Astrocyte (in vitro differentiated cells and primary cell): ENCODE results near the gene PMS2. TPM values are rescaled to one million over a fixed set of nuclear protein-coding genes. Genes with fewer than 3 reads are reported as not detected.
"Not testable (repeated sequence)": the region's sequence is repeated elsewhere in the genome, so short reads cannot be mapped to it uniquely, and the experiment has no call there.

Source experiments
- DNase-seq: peaks from one replicate; pipeline ENCODE4 v3.0.0-alpha.2; 2010; ENCODE audit warnings: low read depth
- FAIRE-seq: peaks from 2 replicates; lab custom pipeline; 2011; peaks lifted over from hg19 to GRCh38; lab: Jason Lieb, UNC
- H2AFZ ChIP-seq: 2 replicates; pipeline ENCODE4 v1.6.0; 2012; ENCODE audit warnings: low read depth, low read length, inconsistent platforms
- H3K27ac ChIP-seq: 2 replicates; pipeline ENCODE4 v1.5.1; 2011; ENCODE audit warnings: low read depth, low read length, inconsistent platforms
- H3K27me3 ChIP-seq: 2 replicates; pipeline ENCODE4 v1.6.0; 2011; ENCODE audit warnings: low read length, inconsistent platforms; ENCODE audit not compliant: insufficient read depth
- H3K36me3 ChIP-seq: 2 replicates; pipeline ENCODE4 v1.5.1; 2011; ENCODE audit warnings: low read length, inconsistent platforms; ENCODE audit not compliant: insufficient read depth
- H3K4me1 ChIP-seq: 2 replicates; pipeline ENCODE4 v1.5.1; 2011; ENCODE audit warnings: low read length, inconsistent platforms; ENCODE audit not compliant: insufficient read depth
- H3K4me2 ChIP-seq: 2 replicates; pipeline ENCODE4 v1.6.0; 2012; ENCODE audit warnings: low read length, inconsistent platforms
- H3K4me3 ChIP-seq: 2 replicates; pipeline ENCODE4 v1.5.1; 2011; ENCODE audit warnings: low read depth, mild to moderate bottlenecking, low read length, inconsistent platforms; ENCODE audit not compliant: insufficient read depth
- H3K79me2 ChIP-seq: 2 replicates; pipeline ENCODE4 v1.6.0; 2012; ENCODE audit warnings: mild to moderate bottlenecking, low read length, inconsistent platforms; ENCODE audit not compliant: insufficient read depth
- H3K9ac ChIP-seq: 2 replicates; pipeline ENCODE4 v1.6.0; 2012; ENCODE audit warnings: mild to moderate bottlenecking, low read length, inconsistent platforms
- H3K9me3 ChIP-seq: 2 replicates; pipeline ENCODE4 v1.5.1; 2012; ENCODE audit warnings: low read depth, mild to moderate bottlenecking, low read length, inconsistent platforms; ENCODE audit not compliant: insufficient read depth
- H4K20me1 ChIP-seq: 2 replicates; pipeline ENCODE4 v1.6.0; 2012; ENCODE audit warnings: low read length, inconsistent platforms; ENCODE audit not compliant: insufficient read depth
- H3K27ac Mint-ChIP-seq: one replicate; pipeline ENCODE4 v1.8.0; 2021; ENCODE audit warnings: mild to moderate bottlenecking, mixed read lengths; ENCODE audit not compliant: unreplicated experiment
- H3K27me3 Mint-ChIP-seq: one replicate; pipeline ENCODE4 v1.8.0; 2021; ENCODE audit warnings: low read depth, mixed read lengths; ENCODE audit not compliant: unreplicated experiment
- H3K36me3 Mint-ChIP-seq: one replicate; pipeline ENCODE4 v1.8.0; 2021; ENCODE audit warnings: low read depth, mixed read lengths; ENCODE audit not compliant: unreplicated experiment
- H3K4me1 Mint-ChIP-seq: one replicate; pipeline ENCODE4 v1.8.0; 2021; ENCODE audit warnings: low read depth, mixed read lengths; ENCODE audit not compliant: unreplicated experiment
- H3K4me3 Mint-ChIP-seq: one replicate; pipeline ENCODE4 v1.8.0; 2021; ENCODE audit warnings: mild to moderate bottlenecking, moderate library complexity, mixed read lengths; ENCODE audit not compliant: unreplicated experiment
- H3K9me3 Mint-ChIP-seq: one replicate; pipeline ENCODE4 v1.8.0; 2021; ENCODE audit warnings: mild to moderate bottlenecking, mixed read lengths; ENCODE audit not compliant: unreplicated experiment
- total RNA-seq: library from RNA; stranded (reverse); gene quantifications from 2 replicates; pipeline ENCODE4 v1.2.1, GENCODE V29; 2021

The PMS2 gene
- total RNA-seq, 1 donor from 2014 or later, result 15.3 TPM

GRCh38 chr7:5931250-5931649 lies 77.6 kb downstream of the PMS2 start:
- not testable (repeated sequence) for H3K4me3 ChIP-seq, H4K20me1 ChIP-seq, H3K4me2 ChIP-seq, DNase-seq, H3K27me3 Mint-ChIP-seq, H3K36me3 ChIP-seq, H3K79me2 ChIP-seq, H3K9me3 Mint-ChIP-seq, H3K27ac Mint-ChIP-seq, H3K36me3 Mint-ChIP-seq, H3K27ac ChIP-seq, H2AFZ ChIP-seq, H3K27me3 ChIP-seq, H3K4me1 ChIP-seq, H3K9me3 ChIP-seq, FAIRE-seq, H3K9ac ChIP-seq, H3K4me3 Mint-ChIP-seq, H3K4me1 Mint-ChIP-seq

- H3K27me3 Mint-ChIP-seq, H3K4me1 Mint-ChIP-seq, H3K4me3 ChIP-seq, H3K4me3 Mint-ChIP-seq, H3K9me3 Mint-ChIP-seq, H3K27me3 ChIP-seq, H3K79me2 ChIP-seq, H3K36me3 ChIP-seq, H3K9ac ChIP-seq, H2AFZ ChIP-seq, H3K27ac Mint-ChIP-seq, H3K9me3 ChIP-seq, H3K4me1 ChIP-seq, H4K20me1 ChIP-seq, H3K36me3 Mint-ChIP-seq, DNase-seq, H3K27ac ChIP-seq, H3K4me2 ChIP-seq, FAIRE-seq: not testable (repeated sequence)
Measured at GRCh38 chr7:5930290-5930689, 78.6 kb downstream of the PMS2 start.

GRCh38 chr7:5926263-5926870 lies 82.5 kb downstream of the PMS2 start:
- H3K4me1 Mint-ChIP-seq, H3K27ac Mint-ChIP-seq, DNase-seq, H3K27me3 Mint-ChIP-seq, H3K9me3 Mint-ChIP-seq, H3K79me2 ChIP-seq, H4K20me1 ChIP-seq, H3K4me1 ChIP-seq, H3K27me3 ChIP-seq, H3K36me3 Mint-ChIP-seq, H3K36me3 ChIP-seq, H3K4me2 ChIP-seq, FAIRE-seq, H3K9me3 ChIP-seq, H2AFZ ChIP-seq, H3K4me3 ChIP-seq, H3K4me3 Mint-ChIP-seq, H3K27ac ChIP-seq, H3K9ac ChIP-seq: not testable (repeated sequence)

GRCh38 chr7:5924630-5925029 lies 84.2 kb downstream of the PMS2 start:
- not testable (repeated sequence) for H3K36me3 Mint-ChIP-seq, H3K4me3 Mint-ChIP-seq

GRCh38 chr7:5924180-5924579 lies 84.7 kb downstream of the PMS2 start:
- not testable (repeated sequence) for H3K4me3 Mint-ChIP-seq, H4K20me1 ChIP-seq, H3K36me3 Mint-ChIP-seq, FAIRE-seq, H3K9me3 Mint-ChIP-seq, H3K27ac ChIP-seq, H3K36me3 ChIP-seq, H3K4me1 Mint-ChIP-seq, H3K4me3 ChIP-seq, H3K4me2 ChIP-seq, H3K4me1 ChIP-seq, H3K79me2 ChIP-seq, H3K27ac Mint-ChIP-seq, H3K27me3 Mint-ChIP-seq, H3K9ac ChIP-seq, H2AFZ ChIP-seq, H3K27me3 ChIP-seq, H3K9me3 ChIP-seq, DNase-seq

More at GRCh38 chr7:5924630-5925029, 84.2 kb downstream of the PMS2 start:
- not testable (repeated sequence) for FAIRE-seq, H3K4me2 ChIP-seq, H4K20me1 ChIP-seq, H3K4me1 Mint-ChIP-seq, H3K79me2 ChIP-seq, DNase-seq, H2AFZ ChIP-seq, H3K4me1 ChIP-seq, H3K27ac ChIP-seq, H3K27ac Mint-ChIP-seq, H3K4me3 ChIP-seq, H3K36me3 ChIP-seq, H3K9ac ChIP-seq, H3K9me3 ChIP-seq, H3K27me3 ChIP-seq, H3K9me3 Mint-ChIP-seq, H3K27me3 Mint-ChIP-seq
